ENCODE measurements around the gene UNC5C. TPM values are rescaled to one million over a fixed set of nuclear protein-coding genes. Genes with fewer than 3 reads are reported as not detected.

Gene UNC5C
- total RNA-seq, 1 donor from 2014 or later: 14.3 TPM

DNA sequence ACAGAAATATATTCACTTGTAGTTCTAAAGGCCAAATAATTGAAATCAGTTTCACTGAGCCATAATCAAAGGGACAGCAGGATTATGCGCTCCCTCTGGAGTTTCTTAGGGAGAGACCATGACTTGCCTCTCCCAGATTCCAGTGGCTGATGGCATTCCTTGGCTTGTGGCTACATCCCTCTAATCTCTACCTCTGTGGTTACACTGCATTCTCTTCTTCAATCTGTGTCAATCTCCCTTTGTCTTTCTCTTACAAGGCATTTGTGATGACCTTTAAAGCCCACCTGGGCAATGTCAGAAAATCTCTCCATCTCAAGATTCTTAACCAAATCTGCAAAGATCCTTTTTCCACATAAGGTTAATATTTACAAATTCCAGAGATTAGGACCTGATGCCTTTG is 260.2 kb downstream of the UNC5C start:
- DNase-seq (ENCODE audit: low spot score in 2 of 2) (no peak), FAIRE-seq (no peak)

DNA sequence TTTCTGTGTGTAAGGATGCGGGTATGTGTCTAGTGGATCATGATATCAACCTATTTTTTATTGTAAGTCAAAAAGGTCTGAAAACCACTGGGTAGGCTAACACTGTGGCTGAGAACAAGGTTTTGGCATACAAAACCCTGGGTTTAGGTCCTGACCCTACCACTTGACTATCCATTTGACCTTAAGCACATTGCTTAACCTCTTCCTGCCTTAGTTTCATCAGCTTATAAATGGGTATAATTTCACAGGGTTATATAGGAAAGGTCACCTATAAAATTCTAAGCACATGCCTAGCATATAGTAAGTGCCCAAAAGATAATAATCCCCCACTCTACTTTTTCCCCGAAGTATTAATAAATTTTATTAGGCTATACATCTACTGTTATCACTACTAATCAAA is 263.0 kb downstream of the UNC5C start:
- no peak for FAIRE-seq

DNA sequence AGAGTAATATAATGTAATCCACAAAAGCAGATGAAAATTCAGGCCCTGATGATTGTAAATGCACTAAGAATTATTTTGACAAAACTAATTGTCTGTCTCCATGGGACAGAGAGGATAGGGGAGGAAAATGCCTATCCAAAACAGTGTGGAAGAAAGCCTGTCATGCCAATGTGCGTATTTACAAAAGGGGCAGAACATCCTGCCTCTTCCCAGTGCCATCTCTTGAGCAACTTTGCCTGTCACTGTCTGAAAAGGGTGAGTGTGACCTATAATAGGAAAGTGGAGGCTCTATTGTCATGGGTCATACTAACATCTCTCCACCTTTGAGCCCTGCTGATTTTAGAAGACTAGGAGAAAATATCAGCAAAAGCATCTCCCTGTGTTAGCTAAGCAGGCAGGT is 264.1 kb downstream of the UNC5C start:
- no peak for DNase-seq (ENCODE audit: low spot score in 2 of 2)
- FAIRE-seq: no peak

More for the DNA sequence above, 263.0 kb downstream of the UNC5C start:
- DNase-seq (ENCODE audit: low spot score in 2 of 2): no peak

DNA sequence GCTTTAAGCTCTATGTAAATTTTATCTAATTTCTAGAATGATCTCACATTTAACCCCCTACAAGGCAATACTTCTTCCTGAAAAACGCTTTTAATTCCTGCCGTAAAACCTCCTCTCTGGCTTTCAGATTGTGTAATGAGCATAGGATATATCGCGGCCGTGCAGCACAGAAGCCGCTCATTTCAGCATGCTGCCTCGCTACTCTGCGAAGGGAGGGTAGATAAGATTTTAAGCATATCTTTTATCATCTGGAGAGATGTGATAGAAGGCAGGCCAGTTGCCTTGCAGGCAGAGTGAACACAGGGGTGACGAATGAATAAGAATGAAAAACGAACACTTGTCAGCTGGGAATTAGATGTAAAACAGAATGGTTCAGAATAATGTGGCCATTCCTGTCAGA is 265.5 kb downstream of the UNC5C start:
- DNase-seq (ENCODE audit: low spot score in 2 of 2) (no peak), FAIRE-seq (no peak)

DNA sequence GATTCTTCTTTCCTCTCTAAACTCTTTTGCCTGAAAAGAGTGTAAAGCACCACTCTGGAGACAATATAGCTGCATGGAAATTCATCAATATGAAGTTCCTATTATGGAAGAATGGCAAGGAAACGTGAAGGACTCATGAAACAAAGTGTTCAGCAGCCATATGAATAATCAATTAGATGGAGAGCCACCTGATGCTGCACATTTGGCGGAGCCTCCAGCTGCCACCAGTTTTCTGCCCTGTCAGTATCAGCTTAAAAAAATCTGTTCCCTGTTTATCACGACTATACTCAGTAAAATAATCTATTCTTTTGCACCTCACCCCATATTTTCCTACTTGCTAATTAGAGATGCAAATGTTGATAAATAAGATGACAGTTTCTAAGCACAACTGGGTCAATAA is 276.0 kb downstream of the UNC5C start:
- FAIRE-seq (no peak), DNase-seq (ENCODE audit: low spot score in 2 of 2) (no peak)

DNA sequence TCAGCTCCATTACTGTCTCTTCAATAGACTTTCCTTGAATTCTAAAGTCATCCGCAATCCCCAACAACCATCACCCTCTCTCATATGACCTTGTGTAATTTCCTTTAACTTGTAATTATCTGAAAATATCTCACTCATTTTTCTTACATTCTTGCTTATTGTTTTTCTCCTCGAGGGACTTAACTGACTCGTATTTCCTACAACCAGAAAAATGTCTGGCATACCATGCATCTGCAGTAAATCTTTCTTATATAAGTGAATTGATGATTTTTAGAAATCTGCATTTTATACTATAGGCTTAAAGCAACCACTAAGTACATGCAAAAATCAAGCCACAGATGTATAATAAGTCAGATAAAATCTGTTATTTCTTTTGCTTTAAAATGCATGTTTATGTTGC is 276.7 kb downstream of the UNC5C start:
- DNase-seq (ENCODE audit: low spot score in 2 of 2): no peak
- no peak for FAIRE-seq

DNA sequence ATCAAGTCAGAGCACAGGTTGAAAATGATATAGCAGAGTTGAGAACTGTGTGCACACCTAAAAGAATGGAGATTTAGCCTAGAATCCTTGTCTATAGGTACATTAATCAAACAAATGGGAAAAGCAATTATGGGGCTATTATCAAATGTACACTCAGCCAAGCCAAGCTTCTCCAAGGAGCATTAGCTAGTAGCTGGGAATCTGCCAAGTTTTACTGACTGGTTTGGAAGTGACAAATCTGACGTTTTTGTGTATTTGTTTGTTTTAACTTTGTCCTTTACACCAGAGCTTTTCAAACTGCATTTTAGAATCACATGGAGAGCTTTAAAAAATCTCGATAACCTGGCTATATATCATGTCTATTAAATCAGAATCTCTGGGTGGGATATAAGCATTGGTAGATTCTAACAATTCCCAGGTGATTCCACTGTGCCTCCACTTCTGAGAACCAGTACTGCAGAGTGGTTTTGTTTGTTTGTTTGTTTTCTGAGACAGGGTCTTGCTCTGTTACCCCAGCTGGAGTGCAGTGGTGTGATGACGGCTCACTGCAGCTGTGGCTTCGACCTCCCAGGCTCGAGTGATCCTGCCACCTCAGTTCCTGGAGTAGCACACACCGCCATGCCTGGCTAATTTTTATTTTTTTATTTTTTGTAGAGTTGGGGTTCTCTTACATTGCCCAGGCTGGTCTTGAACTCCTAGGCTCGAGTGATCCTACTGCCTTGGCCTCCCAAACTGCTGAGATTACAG is 279.8 kb downstream of the UNC5C start:
- DNase-seq (ENCODE audit: low spot score in 2 of 2): no peak
- no peak for FAIRE-seq

DNA sequence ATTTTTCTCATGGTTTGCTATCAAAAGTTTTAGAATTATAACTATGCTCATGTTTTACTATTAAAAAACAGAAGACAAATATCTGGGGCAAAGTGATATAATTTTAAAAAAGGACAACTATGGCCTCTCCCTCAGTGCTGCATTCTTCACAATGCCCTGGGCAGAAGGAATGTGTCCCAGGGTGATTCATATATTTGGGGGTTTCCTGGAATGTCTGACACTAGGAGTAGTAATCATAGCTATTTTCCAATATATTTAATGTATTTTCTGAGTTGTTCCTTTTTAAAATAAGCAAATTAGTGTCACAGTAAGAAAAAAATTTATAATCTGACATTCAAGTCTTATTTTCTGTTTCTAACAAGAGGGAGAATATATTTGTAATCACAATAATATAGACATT is 281.7 kb downstream of the UNC5C start:
- no peak for DNase-seq (ENCODE audit: low spot score in 2 of 2)
- no peak for FAIRE-seq

DNA sequence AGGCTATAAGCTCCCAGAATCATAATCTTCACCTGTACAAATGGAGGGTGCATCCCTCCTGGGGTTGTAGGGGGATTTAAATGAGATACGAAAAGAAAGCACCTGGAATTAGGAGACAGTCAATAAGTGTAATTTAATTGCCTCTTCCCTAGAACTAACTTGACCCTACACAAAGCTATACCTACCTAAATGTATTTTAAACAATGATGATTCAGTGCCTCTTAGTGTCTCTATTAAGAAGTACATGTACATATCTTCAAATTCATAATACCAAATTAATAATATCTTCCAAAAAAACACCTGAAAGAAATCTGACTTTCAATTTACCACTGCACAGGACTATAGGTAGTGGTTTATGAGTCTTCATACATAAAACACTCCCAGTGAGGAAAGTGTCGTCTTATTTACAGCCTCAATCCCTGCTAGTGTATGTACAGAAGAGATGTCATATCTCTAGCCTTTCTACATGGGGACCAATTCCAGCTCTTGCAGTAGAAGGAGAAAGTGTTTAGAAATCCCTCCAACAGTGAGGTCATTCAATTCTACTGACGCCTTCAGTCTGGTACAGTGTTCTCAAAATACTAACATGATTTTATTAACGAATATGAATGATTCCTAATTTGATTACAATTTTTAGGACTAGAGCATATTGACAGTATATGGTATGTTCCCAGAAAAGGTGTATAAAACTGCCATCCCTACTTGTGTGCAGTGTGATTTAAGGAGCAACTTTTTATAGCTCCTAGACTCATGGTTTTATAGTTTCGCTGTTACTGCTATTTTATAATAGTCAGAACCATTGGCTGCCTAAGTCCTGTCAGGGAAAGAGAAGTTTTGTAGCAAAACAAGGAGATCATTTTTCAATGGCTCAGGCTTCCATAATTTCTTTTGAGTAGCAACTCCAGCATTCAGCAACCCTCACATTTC is 282.7 kb downstream of the UNC5C start:
- FAIRE-seq (no peak), DNase-seq (ENCODE audit: low spot score in 2 of 2) (no peak)

DNA sequence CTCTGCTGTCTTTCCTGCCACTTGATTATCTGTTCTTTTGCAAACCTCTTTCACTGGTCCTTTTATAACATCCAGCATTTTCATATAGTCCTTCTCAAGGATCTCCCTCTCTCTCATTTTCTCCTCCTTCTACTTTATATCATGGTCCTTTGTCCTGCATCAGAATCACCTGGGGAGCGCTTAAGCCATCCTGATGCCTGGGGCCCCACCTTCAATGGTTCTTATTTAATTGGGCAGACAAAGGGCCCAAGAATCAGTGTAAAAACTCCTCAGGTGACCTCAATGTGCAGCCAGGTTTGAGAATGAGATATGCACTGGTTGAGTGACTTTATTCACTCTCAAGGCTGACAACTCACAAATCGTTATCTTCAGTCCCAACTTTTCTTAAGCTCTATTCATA is 283.9 kb downstream of the UNC5C start:
- DNase-seq (ENCODE audit: low spot score in 2 of 2): no peak
- FAIRE-seq: no peak

DNA sequence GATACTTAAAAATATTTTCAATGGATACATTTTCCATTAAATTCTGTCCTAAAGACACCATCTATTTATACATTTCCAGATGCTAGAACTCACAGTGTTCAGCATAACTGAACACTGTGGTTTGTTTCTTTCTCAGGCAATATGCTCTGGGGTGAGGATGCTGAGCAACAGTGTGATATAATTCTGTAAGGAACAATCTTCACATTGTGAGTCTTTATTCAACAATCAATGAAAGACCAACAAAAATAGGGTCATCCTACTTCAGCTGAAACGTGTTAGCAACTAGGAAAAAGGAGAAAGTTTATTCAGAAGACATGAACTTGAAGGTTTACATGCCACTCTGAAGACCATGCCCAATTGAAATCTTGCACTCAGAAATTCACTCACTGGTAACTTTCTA is 284.8 kb downstream of the UNC5C start:
- FAIRE-seq (peak; percentile 85), DNase-seq (ENCODE audit: low spot score in 2 of 2) (no peak)

DNA sequence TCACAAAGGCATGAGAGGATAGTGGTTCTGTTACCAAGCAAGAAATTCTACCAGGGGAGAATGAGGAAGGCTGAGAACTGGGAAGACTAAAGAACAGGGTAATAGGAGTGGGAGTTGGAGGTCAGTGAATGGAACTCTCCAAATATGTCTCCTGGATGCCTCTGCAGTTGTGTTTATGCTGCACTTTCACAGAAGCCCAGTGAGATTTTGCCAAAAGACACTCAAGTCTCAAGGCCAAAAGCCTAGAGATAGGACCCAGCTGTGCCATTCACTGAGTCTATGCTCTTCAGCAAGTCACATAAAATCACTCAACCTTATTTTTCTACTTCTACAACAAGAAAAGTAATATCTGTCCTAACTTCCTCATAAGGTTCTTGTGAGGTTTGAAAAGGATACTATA is 285.4 kb downstream of the UNC5C start:
- DNase-seq (ENCODE audit: low spot score in 2 of 2) (no peak), FAIRE-seq (no peak)

DNA sequence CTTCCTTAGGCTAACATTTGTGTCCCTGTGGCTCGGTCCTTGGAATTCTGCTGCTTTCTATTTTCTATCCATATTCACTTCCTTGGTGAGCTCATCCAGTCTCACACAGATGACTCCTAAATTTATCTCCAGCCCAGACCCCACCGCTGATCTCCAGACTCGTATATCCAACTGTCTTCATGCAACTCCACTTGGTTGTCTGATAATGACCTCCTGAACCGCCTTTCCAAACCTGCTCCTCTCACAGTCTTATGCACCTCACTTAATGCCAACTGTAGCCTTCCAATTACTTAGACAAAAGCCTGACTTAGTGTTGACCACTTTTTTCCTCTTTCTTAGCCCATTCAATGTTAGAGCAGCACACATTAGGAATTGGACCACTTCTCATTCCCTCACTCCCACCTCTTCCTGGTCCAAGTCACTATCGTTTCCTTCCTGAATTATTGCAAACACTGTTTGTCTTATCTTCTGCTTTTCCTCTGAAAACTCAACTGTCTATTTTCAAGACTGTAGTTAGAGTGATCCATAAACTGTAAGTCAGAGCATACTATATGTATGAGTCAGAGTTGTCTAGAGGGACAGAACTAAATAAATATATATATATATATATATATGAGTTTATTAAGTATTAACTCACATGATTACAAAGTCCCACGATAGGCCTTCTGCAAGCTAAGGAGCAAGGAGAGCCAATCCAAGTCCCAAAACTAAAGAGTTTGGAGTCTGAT is 292.5 kb downstream of the UNC5C start:
- no peak for DNase-seq (ENCODE audit: low spot score in 2 of 2)
- no peak for FAIRE-seq

DNA sequence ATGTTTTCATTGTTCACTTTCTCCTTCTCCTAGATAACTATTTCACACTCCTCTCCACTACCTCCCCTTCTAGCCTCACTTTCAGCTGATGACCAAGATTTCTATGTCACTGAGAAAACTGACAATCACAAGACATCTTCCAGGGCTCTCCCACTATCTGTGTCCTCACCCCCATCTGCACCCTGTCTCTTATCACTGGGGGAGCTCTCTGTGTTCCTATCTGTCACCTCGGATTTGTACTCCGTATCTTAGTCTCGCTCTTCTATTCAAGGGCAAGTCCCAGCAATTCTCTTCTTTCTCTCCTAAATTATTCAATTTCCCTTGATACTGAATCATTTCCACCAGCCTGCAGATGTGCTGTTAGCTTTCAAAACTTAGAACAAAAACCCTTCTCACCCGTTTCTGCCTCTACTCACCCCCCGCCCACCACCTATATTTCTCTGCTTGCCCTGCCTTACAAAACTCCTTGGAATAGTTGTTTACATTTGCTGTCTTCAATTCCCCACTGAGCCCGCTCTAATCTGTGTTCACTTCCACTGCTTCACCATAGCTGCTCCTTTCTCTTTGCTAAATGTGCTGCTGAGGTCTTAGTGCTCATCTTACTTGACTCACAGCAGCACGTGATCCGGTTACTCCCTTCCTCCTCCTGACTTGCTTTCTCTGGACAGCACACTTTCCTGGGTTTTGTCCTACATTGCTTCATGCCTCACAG is 293.2 kb downstream of the UNC5C start:
- peak in 1 of 2 donors; percentile 18 for DNase-seq (ENCODE audit: low spot score in 2 of 2)
- no peak for FAIRE-seq

DNA sequence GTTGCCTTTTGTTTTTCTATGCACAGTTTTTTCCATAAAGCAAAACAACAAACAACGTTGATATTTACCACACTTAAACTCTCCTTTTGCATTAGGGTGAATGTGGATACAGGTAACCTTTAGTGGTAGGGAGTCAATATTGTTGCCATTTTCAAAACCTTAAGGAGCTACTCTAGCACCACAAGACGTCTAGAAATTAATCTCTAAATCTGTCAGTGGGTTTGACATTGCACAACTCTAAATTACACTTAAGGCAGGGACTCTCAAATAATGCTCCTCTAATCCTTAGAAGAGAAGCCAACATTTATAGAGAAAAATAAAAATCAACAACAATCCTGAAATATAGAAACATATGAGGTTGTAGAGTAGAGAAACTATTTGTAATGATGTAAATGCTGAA is 297.2 kb downstream of the UNC5C start:
- DNase-seq (ENCODE audit: low spot score in 2 of 2) (no peak), FAIRE-seq (no peak)

DNA sequence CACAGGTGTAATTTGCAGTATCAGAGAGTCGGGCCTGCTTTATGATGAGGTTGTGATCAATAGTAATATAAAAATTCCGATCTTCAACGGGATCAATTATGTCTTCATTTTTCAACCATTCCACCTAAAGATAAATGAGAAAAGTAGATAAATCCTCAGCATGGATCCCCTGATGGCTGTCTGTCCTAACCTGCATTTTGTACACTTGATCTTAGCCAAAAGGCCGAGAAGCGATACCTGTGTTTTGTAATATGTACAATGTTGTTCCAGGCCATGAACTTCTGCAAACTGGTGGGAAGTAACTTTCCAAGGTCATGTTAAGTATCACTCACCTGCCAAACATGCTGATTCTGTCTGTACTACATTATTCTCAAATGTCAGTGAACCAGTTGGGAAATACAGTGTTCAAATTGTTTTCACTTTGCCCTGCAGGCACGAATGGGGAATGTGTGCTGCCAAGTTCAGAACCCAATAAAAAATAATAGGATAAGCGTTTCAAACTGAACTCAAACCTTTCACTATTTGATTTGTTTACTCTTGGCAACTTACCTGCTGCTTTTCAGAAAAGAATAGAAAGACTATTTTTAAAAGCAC is 298.1 kb downstream of the UNC5C start:
- FAIRE-seq (no peak), DNase-seq (ENCODE audit: low spot score in 2 of 2) (no peak)

DNA sequence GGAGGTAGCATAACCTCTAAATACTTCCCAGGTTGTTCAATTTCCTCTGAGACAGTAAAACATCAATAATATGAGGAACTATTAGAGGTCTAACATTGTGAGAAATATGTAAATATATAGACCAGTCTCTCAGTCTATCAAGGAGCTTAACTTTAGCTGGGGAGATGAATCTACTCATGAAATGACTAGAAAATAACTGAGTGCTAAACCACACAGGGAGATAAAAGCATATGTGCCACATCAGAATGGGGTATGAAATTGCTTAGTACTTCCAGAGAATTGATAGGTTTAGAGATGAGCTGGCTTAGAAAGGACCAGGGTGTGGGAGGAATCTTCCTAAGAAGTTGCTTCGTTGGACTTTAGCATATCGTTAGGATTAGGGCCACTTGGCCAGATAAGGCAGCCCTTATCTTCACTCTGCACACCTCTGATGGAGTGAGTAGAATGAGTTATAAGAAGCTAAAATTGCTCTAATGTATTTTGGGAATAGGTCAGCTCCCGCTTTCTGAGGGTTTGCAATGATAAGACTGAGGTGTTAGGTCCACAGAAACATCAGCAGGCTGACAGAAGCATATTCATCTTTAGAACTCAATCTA is 299.2 kb downstream of the UNC5C start:
- DNase-seq (ENCODE audit: low spot score in 2 of 2): no peak
- no peak for FAIRE-seq

DNA sequence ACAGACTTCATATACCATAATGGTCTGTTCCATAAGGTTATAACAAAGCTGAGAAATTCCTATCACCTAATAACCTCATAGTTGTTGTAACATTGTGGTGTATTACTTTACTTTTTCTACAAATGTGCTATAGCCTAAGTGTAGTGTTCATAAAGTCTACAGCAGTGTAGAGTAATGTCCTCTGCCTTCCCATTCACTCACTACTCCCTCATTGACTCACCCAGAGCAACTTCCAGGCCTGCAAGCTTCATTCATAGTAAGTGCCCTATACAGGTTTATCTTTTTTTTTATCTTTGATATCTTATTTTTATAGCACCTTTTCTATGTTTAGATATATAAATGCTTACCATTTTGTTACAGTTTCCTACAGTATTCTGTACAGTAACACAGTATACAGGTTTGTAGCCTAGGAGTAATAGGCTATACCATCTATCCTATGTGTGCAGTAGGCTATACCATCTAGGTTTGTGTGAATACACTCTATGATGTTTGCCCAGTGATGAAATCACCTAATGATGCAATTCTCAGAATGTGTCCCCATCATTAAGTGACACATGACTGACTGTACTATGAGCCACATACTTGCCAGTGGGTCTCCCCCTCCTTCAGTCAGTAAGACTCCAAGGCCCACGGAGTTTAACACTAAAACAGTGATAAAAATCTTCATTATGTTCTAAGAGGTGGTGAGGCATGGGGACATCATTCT is 299.9 kb downstream of the UNC5C start:
- FAIRE-seq: no peak
- no peak for DNase-seq (ENCODE audit: low spot score in 2 of 2)

DNA sequence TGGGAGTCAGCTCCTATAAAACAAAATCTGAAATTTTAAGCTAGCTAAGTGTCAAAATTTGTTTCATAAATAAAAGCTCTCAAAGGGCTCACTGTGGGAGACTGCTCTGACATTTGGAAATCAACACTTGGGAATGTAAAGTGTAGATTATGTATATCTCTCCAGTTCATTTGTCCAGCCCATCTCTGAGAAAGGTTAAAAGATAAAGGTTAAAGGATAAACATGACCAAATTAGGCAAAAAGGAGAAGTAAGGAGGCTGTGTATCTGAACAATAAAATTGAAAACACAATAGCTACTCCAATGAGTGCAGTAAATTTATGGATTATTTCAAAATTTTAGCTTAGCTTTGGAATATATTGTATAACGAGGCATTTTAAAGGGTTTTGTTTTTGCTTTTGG is 304.9 kb downstream of the UNC5C start:
- FAIRE-seq (no peak), DNase-seq (ENCODE audit: low spot score in 2 of 2) (no peak)
